LNCAP (cell line): Measurements from ENCODE around the gene JPH4.

ENCODE experiments used
- CTCF ChIP-seq: fragments of 450-650 bp; IDR thresholded peaks from 2 replicates; pipeline ENCODE4 v1.5.1; 2017; ENCODE audit warnings: mild to moderate bottlenecking

Gene JPH4

GRCh38 chr14:23604675-23605170 lies 26.1 kb upstream of the JPH4 start:
- TF ChIP-seq CTCF, result no peak

GRCh38 chr14:23604148-23604547 lies 25.6 kb upstream of the JPH4 start:
- TF ChIP-seq CTCF, result no peak

- no peak for TF ChIP-seq CTCF
Measured at GRCh38 chr14:23603103-23603502, 24.5 kb upstream of the JPH4 start.

- no peak for TF ChIP-seq CTCF
Measured at GRCh38 chr14:23602181-23603095, 23.8 kb upstream of the JPH4 start.

- no peak for TF ChIP-seq CTCF
Measured at GRCh38 chr14:23601845-23602180, 23.2 kb upstream of the JPH4 start.

GRCh38 chr14:23601424-23601823 lies 22.8 kb upstream of the JPH4 start:
- no peak for TF ChIP-seq CTCF

GRCh38 chr14:23600806-23601205 lies 22.2 kb upstream of the JPH4 start:
- no peak for TF ChIP-seq CTCF
